ENCODE measurements around the gene HOOK2. TPM values are rescaled to one million over a fixed set of nuclear protein-coding genes. Genes with fewer than 3 reads are reported as not detected.
A peak's percentile ranks its signal among the peaks of the same experiment; 100 is the strongest.

Gene HOOK2
- total and polyA plus RNA-seq, 2 of the 13 experiments (the other 11 are each of a cell fraction or from before 2014, with no cell fraction given): 9.2 to 12.9 TPM

DNA sequence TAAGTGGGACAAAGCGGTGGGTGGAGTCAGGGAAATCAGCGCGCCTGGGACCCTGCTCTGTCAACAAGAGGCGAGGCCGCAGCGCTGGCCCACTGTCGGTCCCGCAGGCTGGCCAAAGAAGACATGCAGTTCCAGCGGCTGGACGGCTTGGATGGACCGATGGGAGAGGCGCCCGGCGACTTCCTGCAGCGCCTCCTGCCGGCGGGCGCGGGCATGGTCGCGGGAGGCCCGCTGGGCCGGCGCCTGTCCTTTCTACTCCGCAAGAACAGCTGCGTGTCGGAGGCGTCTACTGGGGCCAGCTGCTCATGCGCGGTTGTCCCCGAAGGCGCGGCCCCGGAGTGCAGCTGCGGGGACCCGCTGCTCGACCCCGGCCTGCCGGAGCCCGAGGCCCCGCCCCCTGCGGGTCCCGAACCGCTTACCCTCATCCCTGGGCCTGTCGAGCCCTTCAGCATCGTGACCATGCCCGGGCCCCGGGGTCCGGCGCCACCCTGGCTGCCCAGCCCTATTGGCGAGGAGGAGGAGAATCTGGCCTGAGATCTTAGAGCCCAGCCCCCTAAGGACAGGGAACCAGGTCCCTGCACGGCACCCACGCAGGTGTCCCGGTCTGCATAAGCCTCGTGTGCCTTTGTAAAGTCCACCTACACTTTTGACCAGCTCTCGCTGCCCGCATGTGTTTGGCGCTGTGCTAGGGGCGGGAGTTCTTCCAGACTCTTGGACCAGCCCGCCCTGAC is 17.6 kb downstream of the HOOK2 start (continued):
- TF ChIP-seq NR2F6 (IDR thresholded peaks at IDR 0.05) (no peak), NR2F6 (CRISPR knock-in tag; IDR thresholded peaks at IDR 0.05) (peak; percentile 33; the same call in 1 of the 2 replicates), XRCC5 (optimal IDR thresholded peaks at IDR 0.05; ENCODE audit: low read length) (peak; percentile 81), ZNF124 (CRISPR knock-in tag; IDR thresholded peaks at IDR 0.05) (no peak)
- TF ChIP-seq, protein P1, sequence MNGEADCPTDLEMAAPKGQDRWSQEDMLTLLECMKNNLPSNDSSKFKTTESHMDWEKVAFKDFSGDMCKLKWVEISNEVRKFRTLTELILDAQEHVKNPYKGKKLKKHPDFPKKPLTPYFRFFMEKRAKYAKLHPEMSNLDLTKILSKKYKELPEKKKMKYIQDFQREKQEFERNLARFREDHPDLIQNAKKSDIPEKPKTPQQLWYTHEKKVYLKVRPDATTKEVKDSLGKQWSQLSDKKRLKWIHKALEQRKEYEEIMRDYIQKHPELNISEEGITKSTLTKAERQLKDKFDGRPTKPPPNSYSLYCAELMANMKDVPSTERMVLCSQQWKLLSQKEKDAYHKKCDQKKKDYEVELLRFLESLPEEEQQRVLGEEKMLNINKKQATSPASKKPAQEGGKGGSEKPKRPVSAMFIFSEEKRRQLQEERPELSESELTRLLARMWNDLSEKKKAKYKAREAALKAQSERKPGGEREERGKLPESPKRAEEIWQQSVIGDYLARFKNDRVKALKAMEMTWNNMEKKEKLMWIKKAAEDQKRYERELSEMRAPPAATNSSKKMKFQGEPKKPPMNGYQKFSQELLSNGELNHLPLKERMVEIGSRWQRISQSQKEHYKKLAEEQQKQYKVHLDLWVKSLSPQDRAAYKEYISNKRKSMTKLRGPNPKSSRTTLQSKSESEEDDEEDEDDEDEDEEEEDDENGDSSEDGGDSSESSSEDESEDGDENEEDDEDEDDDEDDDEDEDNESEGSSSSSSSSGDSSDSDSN (CRISPR knock-in tag; IDR thresholded peaks at IDR 0.05): peak; percentile 56

DNA sequence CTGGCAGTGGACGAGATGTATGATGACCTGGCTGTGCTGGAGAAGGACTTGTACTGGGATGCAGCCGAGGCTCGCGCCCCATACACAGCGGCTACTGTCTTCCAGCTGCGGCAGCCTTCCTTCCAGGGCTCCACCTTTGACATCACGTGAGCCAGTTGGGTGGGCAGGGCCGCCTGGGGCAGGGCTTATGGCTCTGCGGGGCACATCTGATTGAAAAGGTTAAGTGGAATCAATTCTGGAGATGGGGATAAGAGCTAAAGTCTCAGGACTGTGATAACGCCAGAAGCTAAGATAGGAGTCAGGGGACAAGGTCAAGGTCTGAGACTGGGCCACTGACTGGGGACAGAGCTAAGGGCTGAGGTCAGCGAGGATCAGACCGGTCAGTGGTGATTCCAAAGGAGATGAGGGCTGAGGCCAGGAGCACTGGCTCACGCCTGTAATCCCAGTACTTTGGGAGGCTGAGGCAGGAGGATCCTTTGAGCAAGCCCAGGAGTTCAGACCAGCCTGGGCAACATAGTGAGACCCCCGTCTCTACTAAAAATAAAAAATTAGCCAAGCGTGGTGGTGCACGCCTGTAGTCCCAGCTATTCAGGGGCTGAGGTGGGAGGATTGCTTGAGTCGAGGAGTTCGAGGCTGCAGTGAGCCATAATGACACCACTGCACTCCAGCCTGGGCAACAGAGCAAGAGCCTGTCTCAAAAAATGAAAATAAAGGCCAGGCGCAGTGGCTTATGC is 19.0 kb downstream of the HOOK2 start:
- H3K4me2 ChIP-seq (ENCODE audit: low read depth, low read length): peak overlapping the region; percentile 32
- intact Hi-C loops (cut with micrococcal nuclease; ENCODE audit: unreplicated experiment): no loop called here
- H3K27me3 ChIP-seq (ENCODE audit: control insufficient read depth in 1 of 2, insufficient read depth in 2 of 2, low read length in 2 of 2): peaks cover 2 to 22% of the 10 kb centered on the region in 2 experiments
- peak overlapping the region in 1 of 3 experiments; percentile 14; a peak in 1 of 6 replicates for H3K4me3 ChIP-seq (replicated peaks in 1 of 3; ENCODE audit: insufficient read depth in 1 of 3, low read depth in 2 of 3, low read length in 3 of 3)
- no peaks in the 10 kb centered on the region for H3K36me3 ChIP-seq (replicated peaks in 1 of 2; ENCODE audit: control insufficient read depth in 1 of 2, insufficient read depth in 2 of 2, low read length in 2 of 2)
- ChIA-PET POLR2A (no interaction called here), CTCF (ENCODE audit: low intra/inter-chr PET ratio, low total read pairs) (interaction anchor here (0.6 to 0.8 kb wide), 2 partner anchors 9 to 58 kb away, joined by 3 read pairs; no protein-coding TSS in a partner anchor)
- FAIRE-seq (no peak), DNase-seq (ENCODE audit: low spot score) (no peak), ATAC-seq (no peak)
- H2AFZ ChIP-seq (ENCODE audit: low read length): no peak overlapping the region
- H3K9me3 ChIP-seq (ENCODE audit: low read length): no peaks in the 10 kb centered on the region
- BruUV-seq (replicated peaks): no TSS peak
- in situ Hi-C loops (cut with HindIII; ENCODE audit: extremely low pct_ligation_motif_present, low pct_unique_long_range_greater_than_20kb): loop anchor here (5.0 kb wide), 1 partner anchor 44 kb away; no protein-coding TSS in a partner anchor
- H4K20me1 ChIP-seq (ENCODE audit: insufficient read depth, low read length): no peaks in the 10 kb centered on the region
- H3K4me1 ChIP-seq (ENCODE audit: insufficient read depth, low read length): peaks cover 22% of the 10 kb centered on the region
- no peak overlapping the region for H3K9ac ChIP-seq (ENCODE audit: insufficient read depth, low read depth, low read length)
- H3K79me2 ChIP-seq (ENCODE audit: insufficient read depth, low read length): no peaks in the 10 kb centered on the region
- TF ChIP-seq ZNF121 (CRISPR knock-in tag; IDR thresholded peaks at IDR 0.05): peak; percentile 36; the same call in 1 of the 2 replicates
- TF ChIP-seq, protein P2, sequence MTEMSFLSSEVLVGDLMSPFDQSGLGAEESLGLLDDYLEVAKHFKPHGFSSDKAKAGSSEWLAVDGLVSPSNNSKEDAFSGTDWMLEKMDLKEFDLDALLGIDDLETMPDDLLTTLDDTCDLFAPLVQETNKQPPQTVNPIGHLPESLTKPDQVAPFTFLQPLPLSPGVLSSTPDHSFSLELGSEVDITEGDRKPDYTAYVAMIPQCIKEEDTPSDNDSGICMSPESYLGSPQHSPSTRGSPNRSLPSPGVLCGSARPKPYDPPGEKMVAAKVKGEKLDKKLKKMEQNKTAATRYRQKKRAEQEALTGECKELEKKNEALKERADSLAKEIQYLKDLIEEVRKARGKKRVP (CRISPR knock-in tag; IDR thresholded peaks at IDR 0.05): no peak
- WGBS (ENCODE audit: low lambda C conversion rate): 44% methylated on average over 14 of the region's 19 CpGs
- H3K27ac ChIP-seq (ENCODE audit: extremely low read length, insufficient read depth, low read length): no peak overlapping the region

Measured in HepG2 (cell line).